ENCODE results near the gene TRIM16. TPM values are rescaled to one million over a fixed set of nuclear protein-coding genes. Genes with fewer than 3 reads are reported as not detected.

TRIM16 gene
- total and polyA plus RNA-seq, 2 of the 4 experiments (the other 2 are of a cell fraction) = 22.3 to 52.5 TPM

- Histone ChIP-seq H3K27me3 (ENCODE audit: control insufficient read depth, insufficient read depth, low read length) (no peaks in the 10 kb centered on the region), H2AFZ (replicated peaks; ENCODE audit: low read length, poor library complexity) (peak overlapping the region; percentile 91), H2BK120ac (ENCODE audit: low read depth, low read length) (peak overlapping the region; percentile 86), H3K4me3 (ENCODE audit: insufficient read depth, low read depth, low read length) (peak overlapping the region; percentile 71), H3K9ac (ENCODE audit: low read depth, low read length) (peak overlapping the region; percentile 68), H4K20me1 (ENCODE audit: insufficient read depth, low read length) (no peaks in the 10 kb centered on the region), H3K79me1 (ENCODE audit: low read depth in 1 of 2, low read length in 2 of 2) (peaks cover 9 to 28% of the 10 kb centered on the region in 2 experiments), H2AK5ac (ENCODE audit: low read depth, low read length) (peak overlapping the region; percentile 96), H3K9me3 (ENCODE audit: control insufficient read depth, insufficient read depth, low read length) (no peaks in the 10 kb centered on the region), H2BK20ac (ENCODE audit: low read depth, low read length) (peak overlapping the region; percentile 66), H3K36me3 (ENCODE audit: control insufficient read depth, insufficient read depth, low read length) (no peaks in the 10 kb centered on the region), H3K14ac (replicated peaks; ENCODE audit: low read depth, low read length) (peak overlapping the region; percentile 90), H4K91ac (ENCODE audit: insufficient read depth, low read depth, low read length) (peak overlapping the region; percentile 93), H4K5ac (ENCODE audit: low read depth, low read length) (peak overlapping the region; percentile 21), H2AK9ac (replicated peaks; ENCODE audit: low read depth, low read length, poor library complexity) (peak overlapping the region; percentile 95), H3K23ac (ENCODE audit: low read depth, low read length) (peak overlapping the region; percentile 97), H2BK15ac (ENCODE audit: low read depth, low read length) (peak overlapping the region; percentile 31; the same call in 2 of the 3 replicates), H3K4ac (ENCODE audit: low read depth, low read length) (peak overlapping the region; percentile 97), H3K4me2 (ENCODE audit: low read depth, low read length) (peak overlapping the region; percentile 97), H3K18ac (ENCODE audit: low read depth, low read length) (peak overlapping the region; percentile 30), H3K4me1 (ENCODE audit: control insufficient read depth, insufficient read depth, low read length) (peaks cover 14% of the 10 kb centered on the region), H4K8ac (ENCODE audit: low read depth in 2 of 2, low read length in 2 of 2) (peak overlapping the region; percentile 32 to 82), H3K56ac (ENCODE audit: extremely low read depth, insufficient read depth, low read length) (peak overlapping the region; percentile 67), H3K27ac (ENCODE audit: insufficient read depth, low read length) (peak overlapping the region; percentile 83), H2BK5ac (ENCODE audit: low read depth, low read length, poor library complexity, severe bottlenecking) (peak overlapping the region; percentile 87), H3K9me1 (ENCODE audit: insufficient read depth, low read length) (peaks cover 4% of the 10 kb centered on the region)
- 0% methylated on average over 1 of the region's 8 CpGs; no CpG with 5 or more reads in 1 of the 2 experiments for WGBS, 2 experiments (ENCODE audit: extremely low coverage in 2 of 2, insufficient read length in 1 of 2)
- in situ Hi-C loops (cut with MboI; ENCODE audit: low sequenced_read_pairs) = loop anchor here (25.0 kb wide), 1 partner anchor 389 kb away; the partner anchor contains the start of gene PMP22
- ChIA-PET POLR2A (ENCODE audit: unreplicated experiment) (interaction anchor here (0.5 kb wide), 1 partner anchor 187 kb away, joined by 3 read pairs; no protein-coding TSS in a partner anchor), CTCF (interaction anchor here (0.7 to 0.9 kb wide), 2 partner anchors 12 to 346 kb away, joined by 3 to 4 read pairs; no protein-coding TSS in a partner anchor)
- no TSS peak for BruUV-seq (replicated peaks)
- no peak for TF ChIP-seq CHD1 (IDR thresholded peaks at IDR 0.05; ENCODE audit: low read depth, low read length)
- 0 out of 2 replicates have a peak, but pooled peaks have one; percentile 24 for TF ChIP-seq MAFK (IDR thresholded peaks at IDR 0.05; ENCODE audit: low read depth, low read length)
- TF ChIP-seq MXI1 (IDR thresholded peaks at IDR 0.05; ENCODE audit: borderline replicate concordance, low read depth, low read length) = peak; percentile 58
- TF ChIP-seq RCOR1 (IDR thresholded peaks at IDR 0.05; ENCODE audit: insufficient replicate concordance, low read length) = no peak
- TF ChIP-seq CEBPB (IDR thresholded peaks at IDR 0.05; ENCODE audit: low read depth, low read length) = peak; percentile 78
- TF ChIP-seq FOS (IDR thresholded peaks at IDR 0.05; ENCODE audit: low read depth, low read length) = no peak
- peak; percentile 68; the same call in 1 of the 2 replicates for TF ChIP-seq POLR2A (IDR thresholded peaks at IDR 0.05; ENCODE audit: low read depth, low read length)
- peak; percentile 36 for TF ChIP-seq RAD21 (IDR thresholded peaks at IDR 0.05; ENCODE audit: low read length)
- TF ChIP-seq MAZ (IDR thresholded peaks at IDR 0.05; ENCODE audit: borderline replicate concordance, low read depth, low read length) = peak; percentile 57; the same call in 1 of the 2 replicates
- TF ChIP-seq USF2 (IDR thresholded peaks at IDR 0.05; ENCODE audit: low read depth, low read length) = peak; percentile 93
- TF ChIP-seq BHLHE40 (IDR thresholded peaks at IDR 0.05; ENCODE audit: low read depth, low read length) = no peak
- intact Hi-C loops (cut with micrococcal nuclease) = loop anchor here (5.0 kb wide), 1 partner anchor 394 kb away; no protein-coding TSS in a partner anchor
- ATAC-seq (ENCODE audit: low read depth) = peak; percentile 95
- dilution Hi-C loops (cut with HindIII; ENCODE audit: low sequenced_read_pairs, unreplicated experiment) = no loop called here
- DNase-seq = peak; percentile 99
These were observed 32.5 kb downstream of the TRIM16 start for GRCh38 chr17:15651583-15652110.

Data from IMR-90 (cell line).